Esophagus muscularis mucosa (tissue), 4 donors: ENCODE data around the gene SLCO4A1. TPM values are rescaled to one million over a fixed set of nuclear protein-coding genes. Genes with fewer than 3 reads are reported as not detected.

ENCODE experiments used
- DNase-seq: peaks from one replicate; pipeline ENCODE4 v3.0.0-alpha.2; 2017; ENCODE audit errors: extremely low spot score
- H3K27ac ChIP-seq, 4 donors: fragments of 200-600 bp; sonication (generic); replicated peaks in 1 of 4; 1 replicate in 3 of 4; 2 replicates in 1 of 4; pipeline ENCODE4 v1.5.1; 2016 to 2019; ENCODE audit warnings: mild to moderate bottlenecking in 1 of 4
- H3K27me3 ChIP-seq, 4 donors: fragments of 200-600 bp; sonication (generic); one replicate each; pipeline versions ENCODE4 v1.5.1 to v1.6.0; 2016 to 2019
- H3K36me3 ChIP-seq, 4 donors: fragments of 200-600 bp; sonication (generic); one replicate each; pipeline ENCODE4 v1.5.1; 2016 to 2019
- H3K4me1 ChIP-seq, 4 donors: fragments of 200-600 bp; sonication (generic); one replicate each; pipeline ENCODE4 v1.5.1; 2016 to 2019
- H3K4me3 ChIP-seq, 4 donors: fragments of 200-600 bp; sonication (generic); 1 replicate in 2 of 4; 2 replicates in 2 of 4; pipeline ENCODE4 v1.5.1; 2016 to 2019; ENCODE audit warnings: mild to moderate bottlenecking in 4 of 4, moderate library complexity in 1 of 4
- H3K9me3 ChIP-seq, 4 donors: fragments of 200-600 bp; sonication (generic); 1 replicate in 3 of 4; 2 replicates in 1 of 4; pipeline ENCODE4 v1.5.1; 2016 to 2019
- CTCF ChIP-seq, 3 experiments: fragments of 200-600 bp in 2 of 3; fragments of 450-650 bp in 1 of 3; sonication (generic) in 2 of 3; IDR thresholded peaks; one replicate each; pipeline ENCODE4 v1.5.1; 2017 to 2019; ENCODE audit warnings: antibody characterized with exemption in 3 of 3, mild to moderate bottlenecking in 2 of 3, moderate library complexity in 1 of 3
- EP300 ChIP-seq: sonication (generic); formaldehyde crosslinking; IDR thresholded peaks from one replicate; pipeline ENCODE4 v1.6.1; 2017; ENCODE audit warnings: antibody characterized with exemption
- POLR2A ChIP-seq: fragments of 450-650 bp; IDR thresholded peaks from one replicate; pipeline ENCODE4 v1.6.1; 2017; ENCODE audit warnings: antibody characterized with exemption, moderate library complexity, mild to moderate bottlenecking, low read depth
- POLR2AphosphoS5 ChIP-seq, 2 donors: sonication (generic); formaldehyde crosslinking; IDR thresholded peaks; one replicate each; pipeline ENCODE4 v1.6.1; 2017; ENCODE audit warnings: antibody characterized with exemption in 2 of 2
- WGBS: methylation state at CpG from one replicate; pipeline ENCODE4 v1.1.5; 2018; 5-methylcytosine and 5-hydroxymethylcytosine counted together
- intact Hi-C: fragments of 100-400 bp; cut with DNase I; formaldehyde crosslinking; loops from one replicate; pipeline ENCODE4 v1.15.1; 2023
- total RNA-seq, 4 donors: library from RNA; depleted of rRNA; stranded (reverse); fragments of >200 nt; gene quantifications; one replicate each; pipeline versions ENCODE4 v1.1.0 to v1.2.1, GENCODE V29; 2016

Gene SLCO4A1
- total RNA-seq, 4 donors from 2014 or later = 10.0 to 42.4 (median 30.1) TPM

DNA sequence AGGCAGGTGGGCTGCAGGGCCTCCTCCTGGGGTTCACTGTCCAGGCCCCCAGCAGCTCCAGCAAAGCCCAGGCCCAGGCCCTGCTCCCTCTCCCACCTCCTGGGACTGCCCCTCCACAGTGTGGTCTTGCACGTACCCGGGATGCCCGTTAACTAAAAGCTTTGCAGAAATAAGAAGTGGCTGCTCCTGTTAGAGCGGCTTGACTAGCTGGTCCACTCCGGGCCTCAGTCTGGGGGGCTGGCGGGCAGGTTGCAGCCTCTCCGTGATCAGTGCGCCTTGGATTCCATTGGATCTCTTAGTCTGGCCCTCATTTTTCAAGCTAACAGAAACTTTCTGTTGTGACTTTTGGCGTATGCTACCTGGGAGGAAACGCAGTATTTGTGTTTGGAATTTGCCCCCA is 26.9 kb downstream of the SLCO4A1 start:
- TF ChIP-seq POLR2A (no peak), EP300 (no peak), POLR2AphosphoS5 (IDR thresholded peaks at IDR 0.05) (no peak), CTCF (IDR thresholded peaks at IDR 0.05) (no peak)

GRCh38 chr20:62670156-62670555 is 27.9 kb downstream of the SLCO4A1 start:
- Histone ChIP-seq H3K27me3 (peaks cover 0 to 35% (median 6%) of the 10 kb centered on the region in 4 donors), H3K9me3 (no peaks in the 10 kb centered on the region), H3K4me1 (peaks cover 14 to 24% (median 14%) of the 10 kb centered on the region in 4 donors), H3K27ac (no peak overlapping the region), H3K36me3 (peaks cover 0 to 69% (median 4%) of the 10 kb centered on the region in 4 donors), H3K4me3 (no peak overlapping the region)
- intact Hi-C loops = no loop called here
- WGBS = 87% methylated on average over 13 of the region's 14 CpGs
- TF ChIP-seq POLR2AphosphoS5 (IDR thresholded peaks at IDR 0.05) = no peak
- no peak for TF ChIP-seq EP300
- no peak for TF ChIP-seq CTCF (IDR thresholded peaks at IDR 0.05)
- TF ChIP-seq POLR2A = no peak
- no peak for DNase-seq

More for the DNA sequence above, 26.9 kb downstream of the SLCO4A1 start:
- no peak overlapping the region for H3K4me3 ChIP-seq
- peaks cover 14 to 24% (median 16%) of the 10 kb centered on the region in 4 donors for H3K4me1 ChIP-seq
- 84% methylated on average over 4 of the region's 10 CpGs for WGBS
- peaks cover 0 to 29% (median 4%) of the 10 kb centered on the region in 4 donors for H3K27me3 ChIP-seq
- intact Hi-C loops = loop anchor here (2.0 kb wide), 1 partner anchor 140 kb away; no protein-coding TSS in a partner anchor
- no peak for DNase-seq
- no peaks in the 10 kb centered on the region for H3K9me3 ChIP-seq
- H3K36me3 ChIP-seq = peaks cover 0 to 74% (median 4%) of the 10 kb centered on the region in 4 donors
- no peak overlapping the region for H3K27ac ChIP-seq

GRCh38 chr20:62670998-62671397 is 28.7 kb downstream of the SLCO4A1 start:
- Histone ChIP-seq H3K27me3 (peaks cover 0 to 37% (median 8%) of the 10 kb centered on the region in 4 donors), H3K4me1 (peaks cover 11 to 18% (median 14%) of the 10 kb centered on the region in 4 donors), H3K4me3 (no peak overlapping the region), H3K9me3 (no peaks in the 10 kb centered on the region), H3K36me3 (peaks cover 0 to 64% (median 4%) of the 10 kb centered on the region in 4 donors), H3K27ac (no peak overlapping the region)
- TF ChIP-seq CTCF (IDR thresholded peaks at IDR 0.05) = no peak
- TF ChIP-seq POLR2A = no peak
- no peak for TF ChIP-seq EP300
- TF ChIP-seq POLR2AphosphoS5 (IDR thresholded peaks at IDR 0.05) = no peak
- 94% methylated on average over 16 of the region's 17 CpGs for WGBS
- DNase-seq = no peak
- intact Hi-C loops = no loop called here

DNA sequence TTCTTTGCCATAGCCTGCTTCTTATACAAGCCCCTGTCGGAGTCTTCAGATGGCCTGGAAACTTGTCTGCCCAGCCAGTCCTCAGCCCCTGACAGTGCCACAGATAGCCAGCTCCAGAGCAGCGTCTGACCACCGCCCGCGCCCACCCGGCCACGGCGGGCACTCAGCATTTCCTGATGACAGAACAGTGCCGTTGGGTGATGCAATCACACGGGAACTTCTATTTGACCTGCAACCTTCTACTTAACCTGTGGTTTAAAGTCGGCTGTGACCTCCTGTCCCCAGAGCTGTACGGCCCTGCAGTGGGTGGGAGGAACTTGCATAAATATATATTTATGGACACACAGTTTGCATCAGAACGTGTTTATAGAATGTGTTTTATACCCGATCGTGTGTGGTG is 29.5 kb downstream of the SLCO4A1 start:
- Histone ChIP-seq H3K4me3 (no peak overlapping the region), H3K36me3 (peaks cover 0 to 56% (median 4%) of the 10 kb centered on the region in 4 donors), H3K4me1 (peaks cover 4 to 11% (median 7%) of the 10 kb centered on the region in 4 donors), H3K9me3 (no peaks in the 10 kb centered on the region), H3K27me3 (peaks cover 0 to 30% (median 8%) of the 10 kb centered on the region in 4 donors), H3K27ac (no peak overlapping the region)
- WGBS = 89% methylated on average over 14 of the region's 15 CpGs
- DNase-seq = no peak
- TF ChIP-seq POLR2AphosphoS5 (IDR thresholded peaks at IDR 0.05) (no peak), CTCF (IDR thresholded peaks at IDR 0.05) (no peak), POLR2A (no peak), EP300 (no peak)
- intact Hi-C loops = no loop called here

GRCh38 chr20:62674370-62674769 is 32.1 kb downstream of the SLCO4A1 start:
- no peaks in the 10 kb centered on the region for H3K4me1 ChIP-seq
- intact Hi-C loops = no loop called here
- H3K36me3 ChIP-seq = peaks cover 0 to 34% (median 0%) of the 10 kb centered on the region in 4 donors
- no peaks in the 10 kb centered on the region for H3K9me3 ChIP-seq
- H3K4me3 ChIP-seq = no peak overlapping the region
- H3K27ac ChIP-seq = no peak overlapping the region
- H3K27me3 ChIP-seq = peaks cover 0 to 35% (median 8%) of the 10 kb centered on the region in 4 donors
- DNase-seq = no peak
- WGBS = 90% methylated on average over 11 of the region's 11 CpGs
- TF ChIP-seq POLR2A (no peak), CTCF (IDR thresholded peaks at IDR 0.05) (no peak), EP300 (no peak), POLR2AphosphoS5 (IDR thresholded peaks at IDR 0.05) (no peak)
